T-helper 2 cell treated with Interferon-gamma antibody and Interleukin-4, amounts not matched to agents 100 ng/mL and 5 ng/mL, for 36 hours (primary cell): ENCODE data around the gene BTBD10. TPM values are rescaled to one million over a fixed set of nuclear protein-coding genes. Genes with fewer than 3 reads are reported as not detected.
"Not testable (repeated sequence)": the region's sequence is repeated elsewhere in the genome, so short reads cannot be mapped to it uniquely, and the experiment has no call there.

ENCODE experiments used
- intact Hi-C: fragments of 100-400 bp; cut with micrococcal nuclease; formaldehyde crosslinking; loops from one replicate; pipeline ENCODE4 v1.15.1; 2023
- total RNA-seq: library from RNA; stranded (reverse); gene quantifications from 2 replicates; pipeline ENCODE4 v1.2.3, GENCODE V29; 2022

The BTBD10 gene
- total RNA-seq, 1 donor from 2014 or later: 24.7 TPM

DNA sequence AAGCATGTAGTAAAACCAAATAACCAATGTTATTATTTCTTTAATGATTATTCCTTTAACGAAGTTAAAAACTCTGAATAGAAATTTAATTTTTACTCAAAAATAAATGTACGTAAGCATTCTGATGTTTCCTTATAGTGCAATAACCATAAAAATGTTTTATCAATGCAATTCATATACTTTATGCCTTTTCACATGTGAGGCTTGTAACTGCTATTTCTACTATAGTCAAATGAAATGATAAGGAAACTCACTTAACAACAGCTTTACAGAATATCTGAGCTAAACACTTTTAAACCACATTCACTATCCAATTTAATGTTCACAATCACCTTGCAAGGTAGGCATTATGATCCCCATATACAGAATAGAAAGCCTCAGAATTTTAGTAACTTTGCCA lies 17.4 kb downstream of the BTBD10 start:
- intact Hi-C loops: no loop called here

DNA sequence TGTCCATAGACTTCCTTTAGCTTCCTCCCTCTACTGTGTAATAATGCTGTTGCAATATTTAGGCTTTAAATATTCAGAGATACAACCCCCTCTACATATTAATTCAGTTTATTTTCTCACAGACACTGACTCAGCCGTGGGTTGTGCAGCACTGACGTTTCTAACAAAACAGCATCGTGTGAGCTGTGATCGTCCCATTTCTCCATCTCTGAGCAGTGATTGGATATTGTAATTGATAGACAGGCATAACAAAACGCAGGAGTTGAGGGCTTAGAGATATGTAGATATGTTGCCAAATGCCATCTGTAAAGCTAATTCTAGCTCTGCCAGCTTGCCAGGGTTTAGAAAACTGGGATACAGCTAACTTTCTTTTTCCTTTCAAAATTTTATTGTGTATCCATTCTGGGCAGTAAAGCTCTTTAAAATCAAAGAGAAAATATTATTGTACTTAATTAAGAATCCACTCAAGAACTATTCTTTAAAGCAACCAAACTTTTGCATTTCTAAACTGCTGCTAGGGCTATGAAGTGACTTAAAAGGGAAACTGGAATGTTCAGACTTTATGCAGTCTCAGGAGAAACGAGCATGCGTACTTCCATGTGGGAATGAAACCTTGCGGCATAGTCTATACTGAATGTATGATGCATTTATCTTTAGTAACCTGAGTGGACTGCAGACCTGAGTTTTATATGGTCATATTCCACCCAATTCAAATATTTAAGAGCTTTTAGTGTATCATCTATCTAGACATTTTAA lies 22.7 kb downstream of the BTBD10 start:
- intact Hi-C loops: no loop called here

- intact Hi-C loops: no loop called here
Observed at GRCh38 chr11:13438291-13438690, 24.7 kb downstream of the BTBD10 start.

DNA sequence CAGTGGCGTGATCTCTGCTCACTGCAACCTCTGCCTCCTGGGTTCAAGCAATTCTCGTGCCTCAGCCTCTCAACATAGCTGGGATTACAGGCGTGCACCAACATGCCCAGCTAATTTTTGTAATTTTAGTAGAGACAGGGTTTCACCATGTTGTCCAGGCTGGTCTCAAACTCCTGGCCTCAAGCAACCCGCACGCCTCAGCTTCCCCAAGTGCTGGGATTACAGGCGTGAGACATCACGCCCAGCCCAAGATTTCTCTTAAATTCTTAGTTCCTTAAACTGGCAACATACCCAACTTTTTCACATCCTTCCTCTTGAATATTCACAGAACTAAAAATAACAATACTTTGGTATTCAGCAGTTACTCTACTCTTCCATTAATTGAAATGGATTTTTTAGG lies 26.2 kb downstream of the BTBD10 start:
- intact Hi-C loops: not testable (repeated sequence)

DNA sequence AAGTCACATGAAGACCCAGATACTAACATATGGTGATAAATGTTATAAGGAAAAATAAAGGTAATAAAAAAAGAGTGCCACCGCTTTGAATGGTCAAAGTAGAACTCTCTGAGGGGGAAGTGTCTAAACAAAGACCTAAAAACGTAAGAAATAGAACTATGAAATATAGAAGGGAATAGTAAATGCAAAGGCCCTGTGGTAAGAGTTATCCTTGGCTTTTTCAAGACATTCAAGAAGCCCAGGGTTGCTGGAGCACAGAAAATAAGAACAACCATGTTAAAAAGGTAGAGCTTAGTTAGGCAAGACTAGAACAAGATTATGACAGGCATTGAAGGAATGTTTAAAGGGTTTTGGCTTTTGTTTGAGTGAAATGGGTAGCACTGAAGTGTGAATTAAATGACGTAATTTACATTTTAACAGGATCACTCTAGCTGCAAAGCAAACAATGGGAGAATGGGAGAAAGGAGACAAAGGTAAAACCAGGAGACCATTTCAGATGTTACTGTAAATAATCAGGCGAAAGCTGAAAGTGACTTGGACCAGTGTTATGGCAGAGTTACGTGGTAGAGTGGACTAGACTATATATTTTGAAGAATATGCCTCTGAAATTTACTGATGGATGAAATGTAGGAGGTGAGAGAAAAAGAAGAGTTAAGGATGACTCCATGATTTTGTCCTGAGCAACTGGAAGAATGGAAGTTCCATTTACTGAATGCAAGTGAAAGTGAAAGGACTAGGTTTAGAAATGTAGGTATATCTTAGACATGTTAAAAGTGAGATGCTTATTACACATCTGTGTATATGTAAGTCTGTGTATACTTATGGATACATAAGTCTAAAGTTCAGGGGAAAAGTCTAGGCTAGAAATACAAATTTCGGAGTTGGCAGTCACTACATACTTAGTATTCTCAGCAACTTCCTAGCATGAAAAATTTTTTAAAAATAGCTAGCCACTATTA lies 28.5 kb downstream of the BTBD10 start:
- intact Hi-C loops: no loop called here

- intact Hi-C loops: no loop called here
Observed at GRCh38 chr11:13433437-13433836, 29.6 kb downstream of the BTBD10 start.

GRCh38 chr11:13429836-13430235 lies 33.2 kb downstream of the BTBD10 start:
- intact Hi-C loops: no loop called here

- intact Hi-C loops: no loop called here
Observed at GRCh38 chr11:13429288-13429687, 33.7 kb downstream of the BTBD10 start.

DNA sequence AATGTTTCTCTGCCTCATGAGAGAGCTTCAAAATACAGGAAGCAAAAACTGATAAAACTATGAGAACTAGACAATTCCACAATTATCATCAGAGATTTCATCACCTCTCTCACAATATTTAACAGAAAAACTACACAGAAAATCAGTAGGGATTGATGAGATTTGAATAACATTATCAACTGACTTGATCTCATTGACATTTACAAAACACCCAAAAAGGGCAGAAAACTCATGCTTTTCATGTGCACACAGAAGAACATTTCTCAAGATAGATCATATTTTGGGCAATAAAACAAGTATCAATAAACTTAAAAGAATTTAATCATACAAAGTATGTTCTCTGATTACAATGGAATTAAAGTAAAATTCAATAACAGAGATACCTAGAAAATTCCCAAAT lies 35.6 kb downstream of the BTBD10 start:
- intact Hi-C loops: no loop called here

DNA sequence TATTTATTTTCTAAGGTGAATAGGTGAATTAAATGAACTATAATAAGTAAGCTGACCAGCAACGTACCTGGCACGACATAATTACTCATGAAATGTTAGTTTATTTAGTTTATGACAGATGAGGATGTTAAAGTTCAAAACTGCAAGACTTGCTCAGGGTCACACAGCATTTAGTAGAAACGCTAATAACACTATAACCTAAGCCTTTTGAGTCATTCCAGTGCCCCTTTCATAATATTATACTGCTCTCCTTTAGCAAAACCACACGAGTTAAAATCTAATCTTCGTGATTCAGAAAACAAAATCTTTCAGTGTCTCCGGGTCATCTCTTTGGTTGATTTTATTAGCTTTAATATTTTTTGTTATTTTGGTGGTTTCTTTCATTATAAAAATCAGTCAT lies 39.6 kb downstream of the BTBD10 start:
- intact Hi-C loops: no loop called here

- intact Hi-C loops: no loop called here
Observed at GRCh38 chr11:13421561-13421960, 41.5 kb downstream of the BTBD10 start.

DNA sequence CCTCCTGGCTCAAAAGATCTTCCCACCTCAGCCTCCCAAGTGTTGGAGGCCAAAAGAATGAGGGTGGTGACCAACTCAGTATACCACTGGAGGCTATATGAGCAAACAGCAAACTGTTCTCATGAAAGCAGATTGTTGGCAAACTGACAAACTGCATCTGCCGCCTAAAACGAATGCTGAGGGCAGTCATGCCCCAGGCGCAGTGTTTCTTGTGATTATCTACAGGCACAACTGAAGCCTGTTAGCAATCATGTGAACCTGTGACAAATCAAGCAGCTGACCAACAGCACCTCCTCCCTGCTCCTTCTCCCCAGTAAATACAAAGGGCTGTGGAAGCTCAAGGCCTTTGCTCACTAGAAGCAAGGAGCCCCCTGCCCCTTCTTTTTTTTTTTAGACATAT lies 47.8 kb downstream of the BTBD10 start:
- intact Hi-C loops: no loop called here

DNA sequence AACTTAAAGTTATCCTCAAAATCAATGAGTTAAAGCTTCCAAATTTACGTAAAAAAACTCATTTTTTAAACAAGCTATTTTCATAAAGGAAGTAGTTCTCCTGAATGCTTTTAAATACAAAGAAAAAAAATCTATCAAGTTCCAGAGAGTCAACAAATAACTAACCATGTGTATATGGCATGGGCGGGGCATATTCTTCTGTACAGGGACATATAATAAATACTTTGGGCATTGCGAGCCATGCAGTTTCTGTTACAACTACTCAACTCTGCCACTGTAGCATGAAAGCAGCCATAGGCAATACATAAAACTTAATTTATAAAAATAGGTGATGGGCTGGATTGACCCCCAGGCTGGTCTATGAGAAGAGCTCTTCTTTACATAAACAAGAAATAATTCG lies 57.8 kb downstream of the BTBD10 start:
- intact Hi-C loops: no loop called here

- intact Hi-C loops: not testable (repeated sequence)
Observed at GRCh38 chr11:13398335-13398734, 64.7 kb downstream of the BTBD10 start.

DNA sequence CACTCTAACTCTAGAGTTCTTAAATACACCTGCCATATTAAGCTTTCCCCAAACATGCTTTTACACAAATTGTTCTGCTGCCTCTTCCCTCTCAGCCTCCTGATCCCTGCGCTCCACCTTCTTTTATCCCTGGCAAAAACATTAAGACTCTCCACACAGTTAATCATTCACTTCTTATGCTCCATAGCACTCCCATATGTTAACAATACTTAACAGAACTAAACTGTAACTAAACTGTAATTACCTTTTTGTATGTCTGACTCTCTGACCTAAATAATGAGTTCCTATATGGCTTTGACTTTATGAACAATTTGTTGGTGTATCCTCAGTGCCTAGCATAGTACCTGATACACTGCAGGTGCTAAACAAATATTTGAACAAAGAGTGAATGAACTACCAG lies 71.8 kb downstream of the BTBD10 start:
- intact Hi-C loops: no loop called here

DNA sequence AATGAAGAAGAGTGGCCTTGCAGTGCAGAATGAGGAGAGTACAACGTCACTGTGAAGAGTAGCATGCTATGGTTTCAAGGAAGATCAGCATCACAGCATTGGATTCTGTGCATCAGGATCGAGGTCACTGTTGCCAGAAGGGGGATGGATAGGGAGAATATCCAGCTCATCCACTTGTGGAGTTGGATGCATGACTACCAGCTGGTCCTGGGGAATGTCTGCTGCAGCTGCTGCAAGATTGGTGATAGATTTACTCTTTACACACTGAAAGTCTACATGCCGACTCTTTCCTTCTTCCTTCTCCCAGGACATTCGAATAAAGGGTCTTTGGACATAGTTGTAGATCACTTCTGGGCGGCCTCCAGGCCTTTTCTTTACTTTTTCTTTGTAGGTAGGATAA lies 74.3 kb downstream of the BTBD10 start:
- intact Hi-C loops: loop anchor here (5.0 kb wide), 1 partner anchor 74 kb away; the partner anchor contains the start of gene BTBD10

DNA sequence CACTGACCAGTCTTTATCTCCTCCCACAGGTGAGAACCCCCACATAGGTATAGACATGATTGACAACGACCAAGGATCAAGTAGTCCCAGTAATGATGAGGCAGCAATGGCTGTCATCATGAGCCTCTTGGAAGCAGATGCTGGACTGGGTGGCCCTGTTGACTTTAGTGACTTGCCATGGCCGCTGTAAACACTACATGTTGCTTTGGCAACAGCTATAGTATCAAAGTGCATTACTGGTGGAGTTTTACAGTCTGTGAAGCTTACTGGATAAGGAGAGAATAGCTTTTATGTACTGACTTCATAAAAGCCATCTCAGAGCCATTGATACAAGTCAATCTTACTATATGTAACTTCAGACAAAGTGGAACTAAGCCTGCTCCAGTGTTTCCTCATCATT lies 76.5 kb downstream of the BTBD10 start:
- intact Hi-C loops: loop anchor here (5.0 kb wide), 1 partner anchor 76 kb away; the partner anchor contains the start of gene BTBD10

- intact Hi-C loops: loop anchor here (5.0 kb wide), 1 partner anchor 77 kb away; the partner anchor contains the start of gene BTBD10
Observed at GRCh38 chr11:13384908-13385640, 77.9 kb downstream of the BTBD10 start.

- intact Hi-C loops: no loop called here
Observed at GRCh38 chr11:13382751-13383150, 80.3 kb downstream of the BTBD10 start.

GRCh38 chr11:13380731-13381130 lies 82.3 kb downstream of the BTBD10 start:
- intact Hi-C loops: no loop called here

- intact Hi-C loops: no loop called here
Observed at GRCh38 chr11:13378316-13378715, 84.7 kb downstream of the BTBD10 start.

GRCh38 chr11:13376838-13377237 lies 86.2 kb downstream of the BTBD10 start:
- intact Hi-C loops: no loop called here
